Neural cell (in vitro differentiated cells): ENCODE results near the gene LPP. TPM values are rescaled to one million over a fixed set of nuclear protein-coding genes. Genes with fewer than 3 reads are reported as not detected.

Experiments used
- H2AFZ ChIP-seq: fragments of 200-600, 300-800 bp; sonication (generic), shearing (Covaris generic); 2 replicates; pipeline ENCODE4 v1.6.0; 2014; ENCODE audit warnings: low read depth, mild to moderate bottlenecking, antibody characterized with exemption, low read length, moderate library complexity
- H3F3A ChIP-seq: fragments of 200-600 bp; shearing (Covaris generic); 2 replicates; pipeline ENCODE4 v1.6.1; 2016; ENCODE audit warnings: mild to moderate bottlenecking, moderate library complexity, mixed read lengths, antibody characterized with exemption, low read length; ENCODE audit not compliant: insufficient read depth, poor library complexity, severe bottlenecking
- H3K27ac ChIP-seq: fragments of 200-600, 300-800 bp; sonication (generic), shearing (Covaris generic); 2 replicates; pipeline ENCODE4 v1.5.1; 2014; ENCODE audit warnings: mild to moderate bottlenecking, low read length, moderate library complexity
- H3K27me3 ChIP-seq: fragments of 300-800, 200-600 bp; sonication (generic), shearing (Covaris generic); 2 replicates; pipeline ENCODE4 v1.6.0; 2014; ENCODE audit warnings: mild to moderate bottlenecking, low read depth, low read length, moderate library complexity; ENCODE audit not compliant: insufficient read depth
- H3K36me3 ChIP-seq: fragments of 300-800, 200-600 bp; sonication (generic), shearing (Covaris generic); 2 replicates; pipeline ENCODE4 v1.5.1; 2014; ENCODE audit warnings: mild to moderate bottlenecking, antibody characterized with exemption, low read length, moderate library complexity; ENCODE audit not compliant: insufficient read depth
- H3K4me2 ChIP-seq: fragments of 300-800, 200-600 bp; sonication (generic), shearing (Covaris generic); 2 replicates; pipeline ENCODE4 v1.6.0; 2014; ENCODE audit warnings: mild to moderate bottlenecking, low read length
- H3K4me3 ChIP-seq: fragments of 300-800, 200-600 bp; sonication (generic), shearing (Covaris generic); 2 replicates; pipeline ENCODE4 v1.5.1; 2014; ENCODE audit warnings: mild to moderate bottlenecking, low read length, moderate library complexity
- H3K79me2 ChIP-seq: fragments of 200-600 bp; shearing (Covaris generic); replicated peaks from 2 replicates; pipeline ENCODE4 v1.6.0; 2014; ENCODE audit warnings: mild to moderate bottlenecking, low read length, moderate library complexity; ENCODE audit not compliant: insufficient read depth
- H3K9ac ChIP-seq: fragments of 300-800, 200-600 bp; sonication (generic), shearing (Covaris generic); 2 replicates; pipeline ENCODE4 v1.6.1; 2016; ENCODE audit warnings: mild to moderate bottlenecking, low read length, mixed read lengths
- H3K9me2 ChIP-seq: fragments of 200-600 bp; shearing (Covaris generic); 2 replicates; pipeline ENCODE4 v1.6.1; 2016; ENCODE audit warnings: mild to moderate bottlenecking, low read length, mixed read lengths; ENCODE audit not compliant: insufficient read depth
- H3K9me3 ChIP-seq: fragments of 200-600, 300-800 bp; sonication (generic), shearing (Covaris generic); 2 replicates; pipeline ENCODE4 v1.6.1; 2016; ENCODE audit warnings: mild to moderate bottlenecking, mixed run types, low read length, moderate library complexity, mixed read lengths
- H4K20me1 ChIP-seq: fragments of 200-600 bp; shearing (Covaris generic); 2 replicates; pipeline ENCODE4 v1.6.1; 2016; ENCODE audit warnings: mild to moderate bottlenecking, mixed run types; ENCODE audit not compliant: insufficient read depth
- CTCF ChIP-seq: fragments of 450-650 bp; IDR thresholded peaks from 2 replicates; pipeline ENCODE4 v1.5.1; 2014; ENCODE audit warnings: antibody characterized with exemption, mild to moderate bottlenecking, moderate library complexity; ENCODE audit not compliant: poor library complexity, severe bottlenecking
- EP300 ChIP-seq: fragments of 450-650 bp; conservative IDR thresholded peaks from 2 replicates; pipeline ENCODE4 v1.6.1; 2014; ENCODE audit warnings: antibody characterized with exemption, mild to moderate bottlenecking, moderate library complexity; ENCODE audit not compliant: poor library complexity, severe bottlenecking
- EZH2 ChIP-seq: fragments of 200-600, 300-800 bp; shearing (Covaris generic), sonication (generic); IDR thresholded peaks from 2 replicates; pipeline ENCODE4 v1.6.1; 2014; ENCODE audit warnings: antibody characterized with exemption, low read length, borderline replicate concordance, mild to moderate bottlenecking; ENCODE audit not compliant: insufficient read depth, poor library complexity, severe bottlenecking
- MXI1 ChIP-seq: fragments of 450-650 bp; conservative IDR thresholded peaks from 2 replicates; pipeline ENCODE4 v1.6.1; 2014; ENCODE audit warnings: antibody characterized with exemption, mild to moderate bottlenecking; ENCODE audit not compliant: poor library complexity, severe bottlenecking
- POLR2AphosphoS5 ChIP-seq: IDR thresholded peaks from 2 replicates; pipeline ENCODE4 v1.6.1; 2012
- RAD21 ChIP-seq: fragments of 450-650 bp; conservative IDR thresholded peaks from 2 replicates; pipeline ENCODE4 v1.6.1; 2014; ENCODE audit warnings: antibody characterized with exemption, mild to moderate bottlenecking, moderate library complexity
- SMC3 ChIP-seq: fragments of 450-650 bp; conservative IDR thresholded peaks from 2 replicates; pipeline ENCODE4 v1.6.1; 2014; ENCODE audit warnings: antibody characterized with exemption, mild to moderate bottlenecking, moderate library complexity; ENCODE audit not compliant: poor library complexity
- TAF1 ChIP-seq: IDR thresholded peaks from 2 replicates; pipeline ENCODE4 v1.6.1; 2012; ENCODE audit warnings: low read depth
- polyA plus RNA-seq: library from polyadenylated mRNA; depleted of rRNA; stranded (reverse); fragments of >200 nt; gene quantifications from 2 replicates; pipeline ENCODE4 v1.2.3, GENCODE V29; 2014
- TF ChIP-seq, protein P1 (sequence below): IDR thresholded peaks from 2 replicates; pipeline ENCODE4 v1.6.1; 2012; ENCODE audit warnings: borderline replicate concordance

The LPP gene
- polyA plus RNA-seq, 1 donor from 2014 or later: 3.0 TPM

GRCh38 chr3:188861842-188862744, 708.1 kb downstream of the LPP start:
- Histone ChIP-seq H3F3A (no peaks in the 10 kb centered on the region), H4K20me1 (no peaks in the 10 kb centered on the region), H3K4me2 (no peak overlapping the region), H3K9ac (no peak overlapping the region), H3K36me3 (no peaks in the 10 kb centered on the region), H3K27me3 (no peaks in the 10 kb centered on the region), H3K79me2 (no peaks in the 10 kb centered on the region), H2AFZ (no peak overlapping the region), H3K9me3 (no peaks in the 10 kb centered on the region), H3K27ac (no peak overlapping the region), H3K4me3 (no peak overlapping the region), H3K9me2 (no peaks in the 10 kb centered on the region)
- TF ChIP-seq SMC3 (no peak), CTCF (no peak), EZH2 (no peak), RAD21 (no peak), EP300 (no peak), POLR2AphosphoS5 (no peak), TAF1 (no peak), MXI1 (no peak)
- TF ChIP-seq, protein P1, sequence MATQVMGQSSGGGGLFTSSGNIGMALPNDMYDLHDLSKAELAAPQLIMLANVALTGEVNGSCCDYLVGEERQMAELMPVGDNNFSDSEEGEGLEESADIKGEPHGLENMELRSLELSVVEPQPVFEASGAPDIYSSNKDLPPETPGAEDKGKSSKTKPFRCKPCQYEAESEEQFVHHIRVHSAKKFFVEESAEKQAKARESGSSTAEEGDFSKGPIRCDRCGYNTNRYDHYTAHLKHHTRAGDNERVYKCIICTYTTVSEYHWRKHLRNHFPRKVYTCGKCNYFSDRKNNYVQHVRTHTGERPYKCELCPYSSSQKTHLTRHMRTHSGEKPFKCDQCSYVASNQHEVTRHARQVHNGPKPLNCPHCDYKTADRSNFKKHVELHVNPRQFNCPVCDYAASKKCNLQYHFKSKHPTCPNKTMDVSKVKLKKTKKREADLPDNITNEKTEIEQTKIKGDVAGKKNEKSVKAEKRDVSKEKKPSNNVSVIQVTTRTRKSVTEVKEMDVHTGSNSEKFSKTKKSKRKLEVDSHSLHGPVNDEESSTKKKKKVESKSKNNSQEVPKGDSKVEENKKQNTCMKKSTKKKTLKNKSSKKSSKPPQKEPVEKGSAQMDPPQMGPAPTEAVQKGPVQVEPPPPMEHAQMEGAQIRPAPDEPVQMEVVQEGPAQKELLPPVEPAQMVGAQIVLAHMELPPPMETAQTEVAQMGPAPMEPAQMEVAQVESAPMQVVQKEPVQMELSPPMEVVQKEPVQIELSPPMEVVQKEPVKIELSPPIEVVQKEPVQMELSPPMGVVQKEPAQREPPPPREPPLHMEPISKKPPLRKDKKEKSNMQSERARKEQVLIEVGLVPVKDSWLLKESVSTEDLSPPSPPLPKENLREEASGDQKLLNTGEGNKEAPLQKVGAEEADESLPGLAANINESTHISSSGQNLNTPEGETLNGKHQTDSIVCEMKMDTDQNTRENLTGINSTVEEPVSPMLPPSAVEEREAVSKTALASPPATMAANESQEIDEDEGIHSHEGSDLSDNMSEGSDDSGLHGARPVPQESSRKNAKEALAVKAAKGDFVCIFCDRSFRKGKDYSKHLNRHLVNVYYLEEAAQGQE: no peak

DNA sequence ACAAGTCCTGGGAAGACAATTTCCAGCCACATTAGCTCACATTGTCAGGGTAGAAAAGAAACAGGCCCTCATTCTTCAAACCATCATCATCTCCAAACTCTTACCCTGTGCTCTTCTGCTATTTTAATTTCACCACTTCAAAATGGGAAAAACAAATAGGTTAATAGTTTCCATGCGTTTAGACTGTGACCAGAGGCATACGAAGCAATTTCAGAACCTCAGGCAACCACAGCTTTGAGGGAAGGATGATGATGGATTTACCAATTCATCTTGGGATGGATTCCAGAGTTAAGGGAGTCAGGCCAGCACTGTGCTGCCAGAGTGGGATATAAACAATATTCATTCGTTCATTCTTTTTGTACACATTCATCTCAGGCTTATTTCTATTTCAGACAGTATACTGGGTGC, 710.0 kb downstream of the LPP start:
- H3K79me2 ChIP-seq: no peaks in the 10 kb centered on the region
- no peak overlapping the region for H2AFZ ChIP-seq
- no peaks in the 10 kb centered on the region for H4K20me1 ChIP-seq
- H3K4me3 ChIP-seq: no peak overlapping the region
- H3K9me3 ChIP-seq: no peaks in the 10 kb centered on the region
- no peak overlapping the region for H3K9ac ChIP-seq
- no peaks in the 10 kb centered on the region for H3F3A ChIP-seq
- no peaks in the 10 kb centered on the region for H3K27me3 ChIP-seq
- TF ChIP-seq EZH2 (no peak), MXI1 (no peak), CTCF (no peak)
- no peak overlapping the region for H3K4me2 ChIP-seq
- no peaks in the 10 kb centered on the region for H3K9me2 ChIP-seq
- no peaks in the 10 kb centered on the region for H3K36me3 ChIP-seq
- no peak overlapping the region for H3K27ac ChIP-seq
